CD4-positive, alpha-beta T cell (primary cell): ENCODE data around the gene ZNF593. TPM values are rescaled to one million over a fixed set of nuclear protein-coding genes. Genes with fewer than 3 reads are reported as not detected.

Source experiments
- ATAC-seq: fragments of 200-7000 bp; cut with Tn5 transposase; one replicate; pipeline ENCODE4 v1.10.0; 2022; ENCODE audit warnings: mild to moderate bottlenecking; ENCODE audit not compliant: poor library complexity
- CTCF ChIA-PET: fragments of 350-600 bp; sonication (Branson Sonifier 250); formaldehyde crosslinking; loops from one replicate; lab custom pipeline; 2021; ENCODE audit warnings: antibody characterized with exemption, inconsistent platforms; lab: Charles Lee
- POLR2A ChIA-PET: fragments of 350-600 bp; sonication (Branson Sonifier 250); formaldehyde crosslinking; loops from one replicate; lab custom pipeline; 2021; ENCODE audit warnings: antibody characterized with exemption, inconsistent platforms; lab: Charles Lee
- DNase-seq, 14 experiments: peaks; one replicate each; pipeline ENCODE4 v3.0.0-alpha.2; 2013 to 2020; ENCODE audit warnings: mixed read lengths in 2 of 14
- H3K27ac ChIP-seq, 2 donors: one replicate each; pipeline versions ENCODE4 v1.5.1 to v1.7.0; 2013; ENCODE audit warnings: low read length in 2 of 2, low read depth in 1 of 2, mild to moderate bottlenecking in 1 of 2
- H3K27me3 ChIP-seq, 2 experiments: 1 replicate in 1 of 2; 2 replicates in 1 of 2; pipeline versions ENCODE4 v1.6.1 to v1.7.0; 2013; ENCODE audit warnings: low read length in 2 of 2, control low read depth in 1 of 2, mild to moderate bottlenecking in 1 of 2, moderate library complexity in 1 of 2; ENCODE audit not compliant: insufficient read depth in 2 of 2, control insufficient read depth in 1 of 2
- H3K36me3 ChIP-seq: one replicate; pipeline ENCODE4 v1.6.1; 2013; ENCODE audit warnings: low read length, control low read depth; ENCODE audit not compliant: insufficient read depth
- H3K4me1 ChIP-seq: one replicate; pipeline ENCODE4 v1.6.1; 2013; ENCODE audit warnings: low read length, control low read depth; ENCODE audit not compliant: insufficient read depth
- H3K4me3 ChIP-seq: one replicate; pipeline ENCODE4 v1.5.1; 2013; ENCODE audit warnings: mild to moderate bottlenecking, low read length, moderate library complexity
- H3K9me3 ChIP-seq, 2 experiments: 1 replicate in 1 of 2; 2 replicates in 1 of 2; pipeline versions ENCODE4 v1.6.1 to v1.7.0; 2013; ENCODE audit warnings: low read length in 2 of 2, mild to moderate bottlenecking in 2 of 2, control low read depth in 1 of 2, moderate library complexity in 1 of 2; ENCODE audit not compliant: control insufficient read depth in 1 of 2, insufficient read depth in 1 of 2
- H3K27ac Mint-ChIP-seq: one replicate; pipeline ENCODE4 v1.8.0; 2020; ENCODE audit warnings: mixed read lengths
- H3K27me3 Mint-ChIP-seq: one replicate; pipeline ENCODE4 v1.8.0; 2021; ENCODE audit warnings: mixed read lengths
- H3K36me3 Mint-ChIP-seq: one replicate; pipeline ENCODE4 v1.8.0; 2021; ENCODE audit warnings: low read depth, mixed read lengths
- H3K4me1 Mint-ChIP-seq: one replicate; pipeline ENCODE4 v1.8.0; 2021; ENCODE audit warnings: low read depth, mixed read lengths
- H3K4me3 Mint-ChIP-seq: one replicate; pipeline ENCODE4 v1.8.0; 2020; ENCODE audit warnings: mild to moderate bottlenecking, mixed read lengths
- H3K9me3 Mint-ChIP-seq: one replicate; pipeline ENCODE4 v1.8.0; 2020; ENCODE audit warnings: mixed read lengths
- intact Hi-C, 2 experiments: fragments of 100-400 bp; cut with DNase I in 1 of 2; cut with micrococcal nuclease in 1 of 2; formaldehyde crosslinking; loops; one replicate each; pipeline versions ENCODE4 v1.15.1 to v1.9.0; 2023 to 2025; cut with DNase I, micrococcal nuclease
- total RNA-seq, 174 experiments: library from RNA in 2 of 174; stranded (reverse) in 2 of 174; gene quantifications; one replicate each; pipeline ENCODE4 v1.2.3 and lab custom pipeline; 2021 to 2026
- TF ChIP-seq, protein P1 (sequence below): fragments of 200-600 bp; IDR thresholded peaks from one replicate; pipeline ENCODE4 v1.8.0; 2022; ENCODE audit warnings: antibody characterized with exemption, mild to moderate bottlenecking

The ZNF593 gene
- total RNA-seq, 2 experiments from 2014 or later, result 5.0 to 6.6 TPM

DNA sequence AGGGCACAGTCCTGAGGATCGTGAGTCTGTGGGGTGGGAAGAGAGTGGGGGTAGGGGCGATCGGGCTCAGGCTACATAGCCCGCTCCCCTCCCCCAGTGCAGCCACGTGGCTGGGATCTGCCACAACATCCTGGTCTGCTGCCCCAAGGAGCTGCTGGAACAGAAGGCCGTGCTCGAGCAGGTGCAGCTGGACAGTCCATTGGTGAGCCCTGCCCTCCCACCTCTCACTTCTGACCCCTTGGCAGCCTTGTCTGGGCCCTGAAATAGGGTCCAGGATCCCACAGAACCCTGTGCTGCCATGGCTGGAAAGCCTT, 12.6 kb downstream of the ZNF593 start:
- no peaks in the 10 kb centered on the region for H3K36me3 Mint-ChIP-seq
- H3K4me3 ChIP-seq, result no peak overlapping the region
- CTCF ChIA-PET, result interaction anchor here (1.3 kb wide), 1 partner anchor 52 kb away, joined by 4 read pairs; the partner anchor contains the start of gene CEP85
- H3K36me3 ChIP-seq, result no peaks in the 10 kb centered on the region
- H3K9me3 Mint-ChIP-seq, result no peaks in the 10 kb centered on the region
- no peaks in the 10 kb centered on the region for H3K4me1 ChIP-seq
- H3K4me1 Mint-ChIP-seq, result no peaks in the 10 kb centered on the region
- DNase-seq, result no peak
- TF ChIP-seq, protein P1, sequence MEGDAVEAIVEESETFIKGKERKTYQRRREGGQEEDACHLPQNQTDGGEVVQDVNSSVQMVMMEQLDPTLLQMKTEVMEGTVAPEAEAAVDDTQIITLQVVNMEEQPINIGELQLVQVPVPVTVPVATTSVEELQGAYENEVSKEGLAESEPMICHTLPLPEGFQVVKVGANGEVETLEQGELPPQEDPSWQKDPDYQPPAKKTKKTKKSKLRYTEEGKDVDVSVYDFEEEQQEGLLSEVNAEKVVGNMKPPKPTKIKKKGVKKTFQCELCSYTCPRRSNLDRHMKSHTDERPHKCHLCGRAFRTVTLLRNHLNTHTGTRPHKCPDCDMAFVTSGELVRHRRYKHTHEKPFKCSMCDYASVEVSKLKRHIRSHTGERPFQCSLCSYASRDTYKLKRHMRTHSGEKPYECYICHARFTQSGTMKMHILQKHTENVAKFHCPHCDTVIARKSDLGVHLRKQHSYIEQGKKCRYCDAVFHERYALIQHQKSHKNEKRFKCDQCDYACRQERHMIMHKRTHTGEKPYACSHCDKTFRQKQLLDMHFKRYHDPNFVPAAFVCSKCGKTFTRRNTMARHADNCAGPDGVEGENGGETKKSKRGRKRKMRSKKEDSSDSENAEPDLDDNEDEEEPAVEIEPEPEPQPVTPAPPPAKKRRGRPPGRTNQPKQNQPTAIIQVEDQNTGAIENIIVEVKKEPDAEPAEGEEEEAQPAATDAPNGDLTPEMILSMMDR, result no peak
- no peak for ATAC-seq
- intact Hi-C loops, result loop anchor here in 1 of 2 experiments (5.0 kb wide), 1 partner anchor 40 kb away; no protein-coding TSS in a partner anchor
- H3K27me3 ChIP-seq, result no peaks in the 10 kb centered on the region
- POLR2A ChIA-PET, result no interaction called here
- H3K27ac Mint-ChIP-seq, result no peak overlapping the region
- no peak overlapping the region for H3K27ac ChIP-seq
- no peak overlapping the region for H3K4me3 Mint-ChIP-seq
- no peaks in the 10 kb centered on the region for H3K27me3 Mint-ChIP-seq
- no peaks in the 10 kb centered on the region for H3K9me3 ChIP-seq

DNA sequence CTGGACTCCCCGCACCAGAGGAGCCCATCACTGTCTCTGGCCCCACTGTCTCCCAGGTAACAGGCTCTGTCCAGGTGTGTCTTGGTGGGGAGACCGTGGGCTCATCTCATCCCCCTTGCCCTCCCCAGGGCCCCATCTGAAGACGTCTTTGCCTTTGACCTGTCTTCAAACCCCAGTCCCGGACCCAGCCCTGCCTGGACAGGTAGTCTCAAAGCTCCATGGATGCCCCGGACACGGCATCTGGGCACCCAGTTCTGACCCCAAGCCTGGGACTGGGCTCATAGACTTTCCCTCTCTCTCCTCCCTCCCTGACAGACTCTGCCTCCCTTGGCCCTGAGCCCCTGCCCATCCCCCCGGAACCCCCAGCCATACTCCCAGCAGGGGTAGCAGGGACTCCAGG, 14.4 kb downstream of the ZNF593 start:
- Histone ChIP-seq H3K36me3 (no peaks in the 10 kb centered on the region), H3K9me3 (no peaks in the 10 kb centered on the region), H3K4me1 (no peaks in the 10 kb centered on the region), H3K4me3 (no peak overlapping the region), H3K27me3 (no peaks in the 10 kb centered on the region), H3K27ac (no peak overlapping the region)
- ATAC-seq (no peak), DNase-seq (no peak)
- CTCF ChIA-PET, result no interaction called here
- POLR2A ChIA-PET, result no interaction called here
- Mint-ChIP-seq H3K4me1 (no peaks in the 10 kb centered on the region), H3K9me3 (no peaks in the 10 kb centered on the region), H3K36me3 (no peaks in the 10 kb centered on the region), H3K27me3 (no peaks in the 10 kb centered on the region), H3K27ac (no peak overlapping the region), H3K4me3 (no peak overlapping the region)
- TF ChIP-seq, protein P1, result no peak
- intact Hi-C loops, result loop anchor here in 1 of 2 experiments (5.0 kb wide), 1 partner anchor 38 kb away; no protein-coding TSS in a partner anchor

- H3K27ac ChIP-seq, result no peak overlapping the region
- Mint-ChIP-seq H3K27ac (no peak overlapping the region), H3K9me3 (no peaks in the 10 kb centered on the region), H3K4me3 (no peak overlapping the region), H3K27me3 (no peaks in the 10 kb centered on the region), H3K36me3 (no peaks in the 10 kb centered on the region), H3K4me1 (no peaks in the 10 kb centered on the region)
- H3K4me3 ChIP-seq, result no peak overlapping the region
- ChIA-PET POLR2A (no interaction called here), CTCF (no interaction called here)
- no peaks in the 10 kb centered on the region for H3K27me3 ChIP-seq
- no peaks in the 10 kb centered on the region for H3K4me1 ChIP-seq
- H3K9me3 ChIP-seq, result no peaks in the 10 kb centered on the region
- TF ChIP-seq, protein P1, result no peak
- intact Hi-C loops, result loop anchor here in 1 of 2 experiments (5.0 kb wide), 1 partner anchor 37 kb away; no protein-coding TSS in a partner anchor
- no peaks in the 10 kb centered on the region for H3K36me3 ChIP-seq
- no peak for DNase-seq
- ATAC-seq, result no peak
Observed at GRCh38 chr1:26184883-26185282, 15.2 kb downstream of the ZNF593 start.
